Effector CD8-positive, alpha-beta T cell (primary cell): ENCODE results near the gene CYTH1.
A peak's percentile ranks its signal among the peaks of the same experiment; 100 is the strongest.

Experiments
- DNase-seq: peaks from one replicate; lab custom pipeline; 2025; lab: John Stamatoyannopoulos, UW

The CYTH1 gene

GRCh38 chr17:78648293-78648692 is 133.8 kb downstream of the CYTH1 start:
- no peak for DNase-seq

DNA sequence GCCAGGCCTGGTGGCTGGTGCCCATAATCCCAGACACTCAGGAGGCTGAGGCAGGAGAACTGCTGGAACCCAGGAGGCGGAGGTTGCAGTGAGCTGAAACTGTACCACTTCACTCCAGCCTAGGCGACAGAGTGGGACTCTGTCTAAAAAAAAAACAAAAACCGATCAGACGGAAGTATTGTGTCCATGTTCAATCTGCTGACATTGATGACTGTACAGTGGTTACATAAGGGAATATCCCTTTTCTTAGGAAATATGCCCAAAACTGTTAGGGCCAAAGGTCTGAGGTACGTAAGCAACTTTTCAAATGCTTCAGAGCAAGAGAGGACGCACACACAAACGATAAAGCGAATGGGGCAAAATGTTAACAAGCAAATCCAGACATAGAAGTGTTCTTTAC is 135.0 kb downstream of the CYTH1 start:
- DNase-seq = no peak

- peak; percentile 26 for DNase-seq
Observed at GRCh38 chr17:78645421-78646295, 136.4 kb downstream of the CYTH1 start.

GRCh38 chr17:78644931-78645351 is 137.1 kb downstream of the CYTH1 start:
- no peak for DNase-seq

DNA sequence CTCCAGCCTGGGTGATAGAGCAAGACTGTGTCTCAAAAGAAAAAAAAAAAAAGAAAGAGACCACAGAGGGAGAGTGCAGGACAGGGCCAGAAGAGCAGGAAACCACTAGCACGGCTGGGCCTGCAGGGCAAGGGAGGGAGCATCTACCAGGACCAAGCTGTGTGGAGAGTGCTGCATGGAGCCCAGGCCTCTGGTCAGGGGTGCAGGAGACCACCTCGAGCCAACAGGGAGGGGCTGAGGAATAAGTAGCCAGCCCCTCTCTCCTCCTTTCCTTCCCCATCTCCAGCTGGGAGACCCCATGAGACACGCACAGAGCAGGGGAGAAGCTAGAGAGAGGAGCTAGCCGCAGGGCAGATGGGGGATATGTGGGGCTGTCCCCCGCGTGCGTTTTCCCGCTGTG is 137.8 kb downstream of the CYTH1 start:
- no peak for DNase-seq

GRCh38 chr17:78643326-78643725 is 138.7 kb downstream of the CYTH1 start:
- no peak for DNase-seq

GRCh38 chr17:78642707-78643106 is 139.4 kb downstream of the CYTH1 start:
- no peak for DNase-seq

- DNase-seq = no peak
Observed at GRCh38 chr17:78641666-78642065, 140.4 kb downstream of the CYTH1 start.

DNA sequence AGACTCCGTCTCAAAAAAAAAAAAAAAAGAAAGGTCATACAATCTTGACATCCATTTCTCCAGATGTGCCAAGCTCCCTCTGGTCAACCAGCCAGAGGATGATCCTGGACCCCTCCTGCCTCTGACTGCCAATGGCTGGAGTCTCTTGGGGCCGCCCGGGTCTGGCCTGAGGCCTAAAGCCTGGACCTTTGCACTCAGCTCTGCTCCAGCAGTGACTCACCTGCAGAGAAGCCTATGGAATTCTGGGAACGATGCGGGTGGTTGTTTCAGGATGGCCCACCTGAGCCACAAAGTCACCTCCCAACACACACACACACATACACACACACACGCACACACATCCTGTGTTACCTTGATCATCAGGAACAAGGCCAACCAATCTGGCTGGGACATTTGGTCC is 140.8 kb downstream of the CYTH1 start:
- DNase-seq = no peak

- no peak for DNase-seq
Observed at GRCh38 chr17:78640700-78641099, 141.4 kb downstream of the CYTH1 start.

DNA sequence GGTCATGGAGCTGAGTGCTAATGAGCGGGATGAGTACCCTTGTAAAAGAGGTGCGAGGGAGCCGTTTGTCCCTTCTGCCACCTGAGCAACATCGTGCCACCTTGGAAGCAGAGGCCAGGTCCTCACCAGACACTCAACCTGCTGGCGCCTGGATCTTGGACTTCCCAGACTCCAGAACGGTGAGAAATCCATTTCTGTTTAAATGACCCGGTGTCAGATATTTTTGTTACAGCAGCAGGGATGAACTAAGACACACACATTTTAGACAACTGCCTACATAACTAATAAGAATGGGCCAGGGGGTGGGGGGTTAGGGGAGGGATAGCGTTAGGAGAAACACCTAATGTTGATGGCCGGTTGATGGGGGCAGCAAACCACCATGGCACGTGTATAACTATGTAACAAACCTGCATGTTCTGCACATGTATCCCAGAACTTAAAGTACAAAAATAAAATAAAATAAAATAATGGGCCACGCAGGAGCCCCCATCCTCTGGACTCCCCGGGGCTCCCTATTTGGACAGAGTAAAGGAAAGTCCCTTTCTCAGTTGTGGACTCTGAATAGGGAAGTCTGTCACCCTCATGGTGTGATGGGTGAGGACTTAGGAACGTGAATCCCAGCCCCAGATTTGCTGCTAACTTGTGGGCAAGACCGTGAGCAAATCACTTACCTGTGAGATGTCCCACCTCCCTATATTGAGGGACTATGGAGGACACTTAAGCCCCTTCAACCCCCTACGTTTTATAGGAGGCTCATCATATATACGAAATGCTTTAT is 144.2 kb downstream of the CYTH1 start:
- no peak for DNase-seq

- DNase-seq = no peak
Observed at GRCh38 chr17:78637146-78637545, 144.9 kb downstream of the CYTH1 start.

DNA sequence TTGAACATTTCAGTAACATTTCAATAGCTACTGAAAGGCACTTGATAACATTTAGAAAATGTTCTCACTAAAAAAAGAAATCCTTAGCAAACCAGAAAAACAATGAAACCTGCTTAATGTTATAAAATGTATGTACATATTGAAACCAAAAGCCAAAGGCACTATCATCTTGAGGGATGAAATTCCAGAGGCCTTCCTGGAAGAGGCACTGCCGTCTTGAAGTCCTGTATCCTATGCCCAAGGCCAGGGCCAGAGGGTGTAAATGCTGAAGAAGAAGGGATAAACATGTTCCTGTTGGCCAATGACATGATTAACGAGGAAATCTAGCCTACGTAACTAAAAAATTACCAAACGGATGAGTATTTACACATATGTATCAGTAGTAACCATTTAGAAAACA is 147.9 kb downstream of the CYTH1 start:
- no peak for DNase-seq

GRCh38 chr17:78629436-78629995 is 152.6 kb downstream of the CYTH1 start:
- DNase-seq = no peak

DNA sequence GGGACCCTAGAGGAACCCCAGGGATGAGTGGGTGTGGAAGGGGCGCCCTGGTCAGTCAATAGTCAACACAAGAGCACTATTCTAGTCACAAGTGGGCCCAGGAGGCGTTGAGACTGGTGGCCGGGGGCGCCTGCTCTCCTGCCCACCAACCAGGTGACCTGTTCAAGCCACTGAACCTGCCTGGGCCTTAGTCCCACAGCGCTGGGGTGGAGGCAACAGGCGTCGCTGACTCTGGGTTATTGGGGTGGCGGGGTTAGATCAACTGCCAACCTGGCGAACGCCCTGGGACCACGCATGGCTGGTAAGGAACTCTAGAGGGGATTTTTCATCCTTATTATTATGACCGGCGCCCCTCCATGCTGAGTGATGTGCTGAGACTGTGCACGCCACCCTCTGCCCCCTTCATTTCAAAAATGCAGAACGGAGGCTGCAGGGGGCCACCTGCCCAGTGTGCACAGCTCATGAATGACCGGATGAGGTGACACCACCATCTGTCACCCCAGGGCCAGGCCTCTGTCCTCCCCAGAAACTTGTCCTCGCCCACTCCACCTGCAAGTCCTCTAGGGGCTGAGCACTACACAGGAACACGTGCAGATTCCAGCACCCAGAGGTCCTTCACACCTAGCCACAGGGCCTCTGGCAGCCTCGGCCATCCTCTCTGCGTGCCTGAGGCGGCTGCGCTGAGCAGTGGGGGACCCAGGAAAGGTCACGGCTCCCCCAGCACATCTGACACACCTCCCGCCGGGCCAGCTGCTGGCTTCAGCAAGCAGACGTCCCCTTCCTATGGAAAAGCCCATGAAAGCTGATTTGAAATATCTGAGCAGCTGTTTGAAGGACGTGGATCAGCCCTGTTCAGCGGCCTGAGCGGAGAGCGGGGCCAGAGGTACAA is 153.3 kb downstream of the CYTH1 start:
- DNase-seq = no peak

GRCh38 chr17:78624324-78625151 is 157.5 kb downstream of the CYTH1 start:
- no peak for DNase-seq
